Natural killer cell (primary cell): Measurements from ENCODE around the gene AXIN1. TPM values are rescaled to one million over a fixed set of nuclear protein-coding genes. Genes with fewer than 3 reads are reported as not detected.
"Not testable (repeated sequence)": the region's sequence is repeated elsewhere in the genome, so short reads cannot be mapped to it uniquely, and the experiment has no call there.

ENCODE experiments used
- ATAC-seq, 3 donors: fragments of 150-1000 bp in 2 of 3; fragments of 200-7000 bp in 1 of 3; cut with Tn5 transposase; 1 replicate in 1 of 3; 2 replicates in 2 of 3; pipeline ENCODE4 v1.10.0; 2021; ENCODE audit warnings: mild to moderate bottlenecking in 2 of 3, moderate library complexity in 2 of 3
- DNase-seq, 2 donors: peaks; one replicate each; pipeline versions ENCODE4 v3.0.0 to v3.0.0-alpha.2; 2013 to 2021; ENCODE audit warnings: mixed read lengths in 1 of 2
- H3K27ac ChIP-seq: one replicate; pipeline ENCODE4 v1.5.1; 2013; ENCODE audit warnings: mild to moderate bottlenecking, low read length
- H3K27me3 ChIP-seq: one replicate; pipeline ENCODE4 v1.6.1; 2013; ENCODE audit warnings: low read length; ENCODE audit not compliant: control insufficient read depth, insufficient read depth
- H3K36me3 ChIP-seq: one replicate; pipeline ENCODE4 v1.6.1; 2013; ENCODE audit warnings: low read length; ENCODE audit not compliant: control insufficient read depth, insufficient read depth
- H3K4me1 ChIP-seq: one replicate; pipeline ENCODE4 v1.6.1; 2013; ENCODE audit warnings: low read length; ENCODE audit not compliant: control insufficient read depth, insufficient read depth
- H3K4me3 ChIP-seq: one replicate; pipeline ENCODE4 v1.5.1; 2013; ENCODE audit warnings: low read length
- H3K9me3 ChIP-seq: one replicate; pipeline ENCODE4 v1.6.1; 2013; ENCODE audit warnings: low read length; ENCODE audit not compliant: control insufficient read depth, insufficient read depth
- H3K27ac Mint-ChIP-seq, 2 donors: one replicate each; pipeline ENCODE4 v1.8.0; 2022; ENCODE audit warnings: mild to moderate bottlenecking in 2 of 2, mixed read lengths in 2 of 2, moderate library complexity in 1 of 2
- H3K27me3 Mint-ChIP-seq, 2 donors: one replicate each; pipeline ENCODE4 v1.8.0; 2022; ENCODE audit warnings: low read depth in 2 of 2, mixed read lengths in 2 of 2
- H3K36me3 Mint-ChIP-seq: one replicate; pipeline ENCODE4 v1.8.0; 2022; ENCODE audit warnings: mixed read lengths
- H3K4me1 Mint-ChIP-seq, 2 donors: one replicate each; pipeline ENCODE4 v1.8.0; 2022; ENCODE audit warnings: mixed read lengths in 2 of 2
- H3K4me3 Mint-ChIP-seq: one replicate; pipeline ENCODE4 v1.8.0; 2022; ENCODE audit warnings: mild to moderate bottlenecking, moderate library complexity, mixed read lengths
- H3K9me3 Mint-ChIP-seq, 2 donors: one replicate each; pipeline ENCODE4 v1.8.0; 2022; ENCODE audit warnings: mixed read lengths in 2 of 2
- CTCF ChIP-seq: fragments of 200-600 bp; IDR thresholded peaks from one replicate; pipeline ENCODE4 v1.8.0; 2022; ENCODE audit warnings: antibody characterized with exemption
- WGBS: methylation state at CpG from one replicate; pipeline ENCODE4 v1.1.7; 2013; ENCODE audit warnings: missing lambda C conversion rate; ENCODE audit not compliant: insufficient coverage; 5-methylcytosine and 5-hydroxymethylcytosine counted together
- intact Hi-C: fragments of 100-400 bp; cut with micrococcal nuclease; formaldehyde crosslinking; loops from one replicate; pipeline ENCODE4 v1.14.2; 2022
- total RNA-seq, 4 donors: library from RNA; stranded (reverse); fragments of 120-200 nt in 1 of 4; gene quantifications; one replicate each; pipeline versions ENCODE4 v1.2.3 to v1.2.4, GENCODE V29; 2013 to 2022

The AXIN1 gene
- total RNA-seq, 3 donors from 2014 or later (not counting 1 experiment from before 2014, with no cell fraction given): 100 to 122 (median 106) TPM

GRCh38 chr16:334164-334832, 18.2 kb downstream of the AXIN1 start:
- H3K4me1 ChIP-seq: peaks cover 70% of the 10 kb centered on the region
- peak overlapping the region; percentile 85 to 89 for H3K27ac Mint-ChIP-seq

GRCh38 chr16:333406-334094, 19.0 kb downstream of the AXIN1 start:
- Mint-ChIP-seq H3K4me1 (peaks cover 73 to 76% of the 10 kb centered on the region in 2 donors), H3K4me3 (peak overlapping the region; percentile 55), H3K9me3 (no peaks in the 10 kb centered on the region), H3K27me3 (no peaks in the 10 kb centered on the region), H3K27ac (peak overlapping the region; percentile 85 to 89), H3K36me3 (no peaks in the 10 kb centered on the region)
- Histone ChIP-seq H3K4me1 (peaks cover 70% of the 10 kb centered on the region), H3K27ac (no peak overlapping the region), H3K36me3 (no peaks in the 10 kb centered on the region), H3K9me3 (no peaks in the 10 kb centered on the region), H3K4me3 (no peak overlapping the region), H3K27me3 (no peaks in the 10 kb centered on the region)
- no peak for ATAC-seq
- intact Hi-C loops: no loop called here
- TF ChIP-seq CTCF: no peak
- WGBS: 78% methylated on average over 5 of the region's 6 CpGs
- no peak for DNase-seq

More at GRCh38 chr16:334164-334832, 18.2 kb downstream of the AXIN1 start:
- H3K9me3 Mint-ChIP-seq, H3K9me3 ChIP-seq, ATAC-seq, H3K27me3 ChIP-seq, H3K4me3 ChIP-seq, DNase-seq, H3K27me3 Mint-ChIP-seq, H3K36me3 ChIP-seq, H3K27ac ChIP-seq, intact Hi-C loops, H3K36me3 Mint-ChIP-seq: not testable (repeated sequence)
- H3K4me1 Mint-ChIP-seq: peaks cover 76 to 77% of the 10 kb centered on the region in 2 donors
- 94% methylated on average over 5 of the region's 5 CpGs for WGBS
- peak overlapping the region; percentile 77 for H3K4me3 Mint-ChIP-seq

GRCh38 chr16:331181-331814, 21.2 kb downstream of the AXIN1 start:
- H3K36me3 Mint-ChIP-seq, DNase-seq, intact Hi-C loops, H3K27me3 Mint-ChIP-seq, H3K9me3 Mint-ChIP-seq, H3K9me3 ChIP-seq, ATAC-seq, H3K27me3 ChIP-seq, H3K36me3 ChIP-seq, H3K4me3 ChIP-seq: not testable (repeated sequence)
- Mint-ChIP-seq H3K27ac (peak overlapping the region; percentile 68 to 83), H3K4me3 (peak overlapping the region; percentile 77), H3K4me1 (peaks cover 62 to 68% of the 10 kb centered on the region in 2 donors)
- Histone ChIP-seq H3K4me1 (peaks cover 72% of the 10 kb centered on the region), H3K27ac (peak overlapping the region; percentile 41)
- 84% methylated on average over 5 of the region's 6 CpGs for WGBS

- no peaks in the 10 kb centered on the region for H3K36me3 ChIP-seq
- Mint-ChIP-seq H3K4me1 (peaks cover 60 to 64% of the 10 kb centered on the region in 2 donors), H3K9me3 (no peaks in the 10 kb centered on the region), H3K27ac (peak overlapping the region; percentile 68 to 83), H3K27me3 (no peaks in the 10 kb centered on the region), H3K4me3 (peak overlapping the region; percentile 77), H3K36me3 (no peaks in the 10 kb centered on the region)
- H3K4me3 ChIP-seq: no peak overlapping the region
- no peaks in the 10 kb centered on the region for H3K9me3 ChIP-seq
- no peak for TF ChIP-seq CTCF
- ATAC-seq (no peak), DNase-seq (no peak)
- no peaks in the 10 kb centered on the region for H3K27me3 ChIP-seq
- 72% methylated on average over 2 of the region's 2 CpGs for WGBS
- intact Hi-C loops: no loop called here
- peaks cover 72% of the 10 kb centered on the region for H3K4me1 ChIP-seq
- H3K27ac ChIP-seq: no peak overlapping the region
Observed at GRCh38 chr16:330741-331140, 21.8 kb downstream of the AXIN1 start.
